Activated CD4-positive, alpha-beta T cell treated with anti-CD3 and anti-CD28 coated beads for 24 hours (primary cell): Measurements from ENCODE around the gene LRPAP1.
"Not testable (repeated sequence)": the region's sequence is repeated elsewhere in the genome, so short reads cannot be mapped to it uniquely, and the experiment has no call there.

Experiments
- DNase-seq, 2 donors: peaks; one replicate each; pipeline ENCODE4 v3.0.0-alpha.2; 2020; ENCODE audit warnings: low read depth in 2 of 2

LRPAP1 gene

DNA sequence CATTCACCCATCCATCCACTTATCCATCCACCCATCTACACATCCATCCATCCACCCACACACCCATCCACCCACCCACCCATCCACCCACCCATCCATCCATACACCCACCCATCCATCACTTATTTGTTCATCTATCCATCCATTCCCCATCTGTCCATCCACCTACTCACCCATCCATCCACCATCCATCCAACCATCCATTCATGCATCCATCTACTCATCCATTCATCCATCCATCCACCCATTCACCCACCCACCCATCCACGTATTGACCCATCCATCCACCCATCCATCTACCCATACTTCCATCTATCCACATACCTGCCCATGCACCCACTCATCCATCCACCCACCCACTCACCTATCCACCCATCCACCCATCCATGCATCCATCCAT lies 28.2 kb upstream of the LRPAP1 start:
- DNase-seq, result not testable (repeated sequence)

DNA sequence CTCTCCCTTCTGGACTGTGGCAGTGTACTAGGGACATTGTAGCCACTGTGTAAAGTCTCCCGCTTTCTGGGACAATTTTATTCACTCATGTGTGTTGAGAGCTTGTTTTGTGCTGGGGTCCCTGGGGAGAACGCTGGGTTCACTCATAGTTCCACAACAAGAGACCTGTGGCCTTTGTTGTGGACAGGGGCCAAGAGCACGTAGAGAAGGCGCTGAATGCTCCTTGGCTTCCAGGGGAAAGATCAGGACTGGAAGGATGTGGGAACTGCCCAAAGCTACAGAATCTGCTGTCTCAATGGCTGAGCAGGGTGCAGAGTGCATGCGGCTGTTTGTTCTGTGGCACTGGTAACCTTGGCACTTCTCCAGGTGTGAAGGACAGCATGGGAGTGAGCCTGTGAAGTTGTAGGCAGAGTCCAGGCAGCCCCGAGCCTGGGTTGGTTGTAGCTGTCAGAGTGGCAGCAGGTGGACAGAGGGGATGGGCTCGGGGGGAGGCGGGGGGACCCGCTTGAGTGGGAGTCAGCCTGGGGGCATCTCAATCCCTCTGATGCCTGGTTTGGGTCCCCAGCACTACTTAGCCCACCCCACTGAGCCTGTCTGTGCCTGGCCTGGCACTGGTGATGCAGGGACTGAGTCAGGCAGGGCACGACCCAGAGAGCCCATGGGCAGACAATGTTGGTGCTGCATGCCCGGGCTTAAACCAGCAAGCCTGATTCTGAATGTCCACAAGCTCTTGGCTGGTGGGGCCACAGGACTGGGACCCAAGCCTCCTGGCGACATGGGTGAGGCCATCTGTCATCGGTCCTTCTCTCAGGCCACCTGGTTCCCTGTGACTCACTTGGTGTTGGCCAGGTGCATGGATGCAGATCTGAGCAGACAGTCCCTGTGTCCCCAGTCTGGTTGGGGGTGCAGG lies 27.4 kb upstream of the LRPAP1 start:
- not testable (repeated sequence) for DNase-seq

- not testable (repeated sequence) for DNase-seq
Measured at GRCh38 chr4:3558514-3558836, 26.3 kb upstream of the LRPAP1 start.

GRCh38 chr4:3557676-3558513 lies 25.7 kb upstream of the LRPAP1 start:
- not testable (repeated sequence) for DNase-seq

- not testable (repeated sequence) for DNase-seq
Measured at GRCh38 chr4:3557088-3557492, 24.9 kb upstream of the LRPAP1 start.

- DNase-seq, result not testable (repeated sequence)
Measured at GRCh38 chr4:3556244-3556867, 24.1 kb upstream of the LRPAP1 start.

- DNase-seq, result not testable (repeated sequence)
Measured at GRCh38 chr4:3555459-3556070, 23.3 kb upstream of the LRPAP1 start.

GRCh38 chr4:3551366-3551765 lies 19.1 kb upstream of the LRPAP1 start:
- not testable (repeated sequence) for DNase-seq

GRCh38 chr4:3550792-3551325 lies 18.6 kb upstream of the LRPAP1 start:
- DNase-seq, result not testable (repeated sequence)

DNA sequence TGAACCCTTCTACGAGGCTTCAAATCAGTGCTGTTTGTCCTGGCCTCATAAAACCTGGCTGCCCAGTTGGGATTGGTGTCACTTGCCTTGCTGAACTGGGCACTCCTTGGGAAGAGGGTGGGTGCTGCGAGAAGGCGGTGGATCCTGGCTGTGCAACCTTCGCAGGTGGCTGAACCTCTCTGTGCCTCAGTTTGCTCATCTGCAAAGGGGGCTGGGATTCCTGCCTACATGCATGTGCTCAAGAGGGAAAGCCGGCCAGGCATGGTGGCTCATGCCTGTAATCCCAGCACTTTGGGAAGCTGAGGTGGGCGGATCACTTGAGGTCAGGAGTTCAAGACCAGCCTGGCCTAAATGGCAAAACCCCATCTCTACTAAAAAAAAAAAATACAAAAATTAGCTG lies 17.8 kb upstream of the LRPAP1 start:
- not testable (repeated sequence) for DNase-seq

DNA sequence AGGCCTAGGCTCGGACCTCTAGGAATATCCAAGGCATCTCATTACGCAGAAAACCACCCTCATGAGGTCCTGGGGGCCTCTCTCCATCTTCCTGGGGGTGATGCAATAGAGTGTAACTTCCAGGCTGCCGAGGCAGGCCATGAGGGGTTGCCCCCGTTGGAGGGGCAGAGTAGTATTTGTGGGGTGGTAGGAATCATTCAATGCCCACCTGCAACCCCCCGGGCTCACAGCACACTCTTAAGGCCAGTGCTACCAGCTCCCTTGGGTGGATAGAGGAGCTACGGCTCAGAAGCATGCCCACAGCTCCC lies 17.4 kb upstream of the LRPAP1 start:
- not testable (repeated sequence) for DNase-seq

- DNase-seq, result not testable (repeated sequence)
Measured at GRCh38 chr4:3548991-3549693, 16.9 kb upstream of the LRPAP1 start.

DNA sequence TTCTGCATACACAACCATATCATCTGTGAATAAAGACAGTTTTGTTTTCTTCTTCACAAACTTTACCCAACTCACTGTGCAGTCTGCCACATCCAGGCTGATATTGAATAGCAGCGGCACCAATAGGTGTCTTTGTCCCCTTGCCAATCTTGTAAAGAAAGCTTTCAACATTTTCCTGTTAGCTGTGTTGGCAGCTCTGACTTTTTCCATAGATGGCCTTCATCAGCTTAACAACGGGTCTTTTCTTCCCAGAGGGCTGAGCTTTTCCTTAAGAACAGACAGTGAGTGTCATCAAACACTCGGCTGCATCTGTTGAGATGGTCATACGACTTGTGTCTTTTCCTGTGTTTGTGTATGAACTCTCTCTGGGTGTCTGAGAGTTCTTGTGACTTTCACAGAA lies 14.5 kb upstream of the LRPAP1 start:
- not testable (repeated sequence) for DNase-seq

- DNase-seq, result not testable (repeated sequence)
Measured at GRCh38 chr4:3545351-3545750, 13.1 kb upstream of the LRPAP1 start.

DNA sequence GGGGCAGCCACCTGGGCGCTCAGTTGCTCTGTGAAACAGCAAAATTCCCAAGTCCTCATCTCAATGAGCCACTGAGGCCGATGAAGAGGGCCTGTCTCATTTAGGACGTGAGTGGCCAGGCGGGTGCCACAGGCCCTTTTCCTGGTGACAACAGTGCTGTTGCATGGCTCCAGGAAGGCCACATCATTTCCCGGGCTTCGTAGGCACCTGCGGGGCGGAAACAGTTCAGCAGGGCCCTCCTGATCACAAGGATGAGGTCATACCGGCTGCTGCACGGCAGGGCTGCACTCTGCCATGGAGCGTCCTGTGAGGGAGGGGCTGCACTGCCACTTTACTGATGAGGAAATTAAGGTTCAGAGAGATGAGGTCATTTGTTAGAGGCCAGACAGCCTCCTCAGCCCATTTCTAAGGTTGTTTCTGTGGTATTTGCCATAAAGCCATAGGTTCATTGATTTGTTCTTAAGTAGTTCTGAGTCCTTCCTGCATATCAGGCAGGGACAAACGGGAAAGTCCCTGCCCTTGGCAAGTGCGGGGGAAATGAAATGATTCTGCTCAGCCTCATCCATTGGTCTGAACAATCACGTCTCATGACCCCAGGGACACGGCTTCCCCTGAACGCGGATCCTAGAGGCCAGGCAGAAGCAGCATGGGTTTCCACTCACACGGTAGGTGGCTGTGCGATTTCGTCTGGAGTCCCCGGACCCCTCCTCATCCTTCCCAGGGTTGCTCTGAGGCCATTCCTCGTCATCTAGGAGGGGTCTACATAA lies 12.2 kb upstream of the LRPAP1 start:
- DNase-seq, result not testable (repeated sequence)

DNA sequence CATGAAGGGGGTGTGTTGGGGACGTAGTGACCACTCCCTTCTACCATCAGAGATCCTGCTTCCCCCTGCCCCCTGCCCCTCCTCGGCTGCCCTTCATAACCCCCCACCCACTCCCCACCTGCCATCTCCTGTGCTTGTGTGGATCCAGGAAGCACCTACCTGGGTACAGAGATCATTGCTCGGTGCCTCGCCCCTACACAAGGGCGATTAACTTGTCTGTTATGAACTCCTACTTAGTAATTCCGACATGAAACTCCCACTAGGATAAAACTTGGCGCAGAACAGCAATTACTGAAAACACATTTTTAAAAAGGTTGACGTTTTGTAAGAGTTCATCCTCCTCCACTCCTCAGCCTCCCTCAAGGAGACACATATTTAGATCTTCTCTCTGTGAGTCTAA lies 11.2 kb upstream of the LRPAP1 start:
- not testable (repeated sequence) for DNase-seq

- DNase-seq, result not testable (repeated sequence)
Measured at GRCh38 chr4:3538906-3539305, 6.7 kb upstream of the LRPAP1 start.

GRCh38 chr4:3535812-3536211 lies 3.6 kb upstream of the LRPAP1 start:
- DNase-seq, result not testable (repeated sequence)

DNA sequence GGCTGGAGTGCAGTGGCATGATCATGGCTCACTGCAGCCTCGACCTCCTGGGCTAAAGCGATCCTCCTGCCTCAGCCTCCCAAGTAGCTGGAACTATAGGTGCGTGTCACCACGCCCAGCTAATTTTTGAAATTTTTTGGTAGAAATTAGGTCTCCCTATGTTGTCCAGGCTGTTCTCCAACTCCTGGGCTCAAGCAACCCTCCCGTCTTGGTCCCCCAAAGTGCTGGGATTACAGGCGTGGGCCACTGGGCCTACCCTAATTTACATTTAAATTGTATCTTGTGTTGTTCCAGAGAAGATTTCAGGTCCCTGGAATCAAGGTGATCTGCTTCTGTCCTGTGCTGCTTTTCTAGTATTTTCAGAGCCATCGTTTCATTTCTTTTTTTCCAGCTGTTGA lies 1.2 kb upstream of the LRPAP1 start:
- DNase-seq, result no peak

GRCh38 chr4:3532751-3533422 lies 665 bp upstream of the LRPAP1 start:
- DNase-seq, result no peak
